ENCODE measurements around the gene HOPX.
"Not testable (repeated sequence)": the region's sequence is repeated elsewhere in the genome, so short reads cannot be mapped to it uniquely, and the experiment has no call there.

The HOPX gene, protein sequence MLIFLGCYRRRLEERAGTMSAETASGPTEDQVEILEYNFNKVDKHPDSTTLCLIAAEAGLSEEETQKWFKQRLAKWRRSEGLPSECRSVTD

DNA sequence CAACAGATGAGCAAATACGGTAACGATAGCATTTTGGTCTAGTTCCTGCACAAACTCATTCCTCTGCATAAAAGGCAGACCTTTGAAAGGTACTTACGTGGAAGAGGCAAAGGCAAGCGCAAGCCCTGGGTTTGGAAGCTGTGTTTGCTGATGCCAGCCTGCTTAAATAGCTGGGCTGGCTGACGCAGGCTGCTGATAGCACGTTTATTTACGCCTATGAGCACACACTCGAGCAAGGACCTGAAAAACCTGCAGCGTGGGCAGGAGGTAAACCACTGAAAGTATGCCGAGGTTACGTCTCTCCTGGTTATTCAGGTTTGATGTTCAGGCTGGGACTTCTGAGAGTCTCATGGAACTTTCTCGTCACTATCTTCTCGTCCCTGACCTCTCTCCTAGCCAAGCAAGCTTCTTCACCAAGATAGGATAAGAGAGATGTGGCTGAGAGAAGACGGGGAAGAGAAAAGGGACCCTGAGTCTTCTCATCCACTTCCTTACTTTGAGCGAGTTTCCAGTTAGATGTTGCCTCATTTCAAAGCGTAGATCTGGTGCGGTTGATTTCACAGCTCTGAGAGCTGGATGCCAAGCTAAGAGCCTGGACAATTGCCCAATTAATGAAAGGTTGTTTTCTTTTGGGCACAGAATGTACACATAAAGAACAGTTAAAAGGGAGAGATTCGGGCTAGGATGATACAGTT, at the start of gene HOPX:
HOPX (minus strand) TSS at position 139 of the 695 bp plus-strand sequence. CDS start 23,480 bp downstream, outside the sequence.
- peak in 3 of 4 experiments; percentile 2 to 4 (median 3) for DNase-seq

DNA sequence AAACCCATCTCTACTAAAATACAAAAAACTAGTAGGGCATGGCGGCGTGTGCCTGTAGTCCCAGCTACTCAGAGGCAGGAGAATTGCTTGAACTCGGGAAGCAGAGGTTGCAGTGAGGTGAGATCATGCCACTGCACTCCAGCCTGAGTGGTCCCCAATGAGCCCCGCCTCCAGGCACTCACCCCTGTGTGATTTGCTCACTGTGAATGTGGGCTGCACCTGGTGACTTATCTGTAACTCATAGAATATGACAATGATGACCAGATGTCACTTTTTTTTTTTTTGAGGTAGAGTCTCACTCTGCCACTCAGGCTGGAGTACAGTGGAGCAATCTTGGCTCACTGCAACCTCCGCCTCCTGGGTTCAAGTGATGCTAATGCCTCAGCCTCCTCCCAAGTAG, 49.0 kb upstream of the HOPX start:
- DNase-seq: no peak

DNA sequence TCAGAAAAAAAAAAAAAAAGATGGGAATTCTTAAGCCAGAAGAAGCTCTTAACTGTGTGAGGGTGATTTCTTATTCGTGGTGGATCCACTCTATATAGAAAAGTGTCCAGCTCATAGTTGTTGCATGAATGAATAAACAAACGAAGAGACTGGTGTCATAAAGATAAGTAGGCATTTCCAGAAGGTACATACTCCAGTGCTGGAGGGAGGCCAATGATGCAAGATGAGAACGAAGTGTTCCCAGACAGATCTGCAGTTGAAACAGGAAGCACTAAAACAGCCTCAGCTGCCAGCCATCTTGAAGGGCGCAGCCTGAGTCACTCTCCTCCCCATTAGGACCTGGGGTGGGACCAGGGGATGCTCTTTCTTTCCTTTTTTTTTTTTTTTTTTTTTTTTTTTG, 47.4 kb upstream of the HOPX start:
- DNase-seq: no peak

DNA sequence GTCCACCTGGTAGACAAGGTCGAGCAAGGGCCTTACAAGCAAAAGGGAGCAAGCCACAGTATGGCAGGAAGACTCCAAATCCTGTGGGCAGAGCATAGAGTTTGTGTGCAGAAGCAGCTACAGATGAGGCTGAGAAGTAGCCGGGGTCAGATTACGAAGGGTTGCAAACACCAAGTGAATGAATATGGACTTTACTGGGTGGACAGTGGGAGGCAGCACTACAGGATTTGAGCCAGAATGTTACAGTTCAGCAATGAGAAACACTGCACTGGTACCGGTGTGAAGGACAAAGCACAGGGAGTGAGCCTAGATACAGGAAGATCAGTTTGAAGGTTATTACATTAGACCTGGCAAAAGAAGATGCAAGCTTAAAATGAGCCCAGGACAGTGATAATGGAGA, 46.1 kb upstream of the HOPX start:
- no peak for DNase-seq

DNA sequence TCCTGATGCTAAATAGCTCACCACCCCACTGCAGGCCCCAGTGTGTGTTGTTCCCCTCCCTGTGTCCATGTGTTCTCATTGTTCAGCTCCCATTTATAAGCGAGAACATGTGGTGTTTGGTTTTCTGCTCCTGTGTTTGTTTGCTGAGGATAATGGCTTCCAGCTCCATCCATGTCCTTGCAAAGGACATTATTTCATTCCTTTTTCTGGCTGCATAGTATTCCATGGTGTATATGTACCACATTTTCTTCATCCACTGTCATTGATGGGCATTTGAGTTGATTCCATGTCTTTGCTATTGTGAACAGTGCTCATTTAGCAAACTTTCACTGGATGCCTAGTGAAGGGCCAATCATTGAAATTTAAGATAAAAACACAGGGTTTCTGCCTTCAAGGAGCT, 45.5 kb upstream of the HOPX start:
- DNase-seq: not testable (repeated sequence)

DNA sequence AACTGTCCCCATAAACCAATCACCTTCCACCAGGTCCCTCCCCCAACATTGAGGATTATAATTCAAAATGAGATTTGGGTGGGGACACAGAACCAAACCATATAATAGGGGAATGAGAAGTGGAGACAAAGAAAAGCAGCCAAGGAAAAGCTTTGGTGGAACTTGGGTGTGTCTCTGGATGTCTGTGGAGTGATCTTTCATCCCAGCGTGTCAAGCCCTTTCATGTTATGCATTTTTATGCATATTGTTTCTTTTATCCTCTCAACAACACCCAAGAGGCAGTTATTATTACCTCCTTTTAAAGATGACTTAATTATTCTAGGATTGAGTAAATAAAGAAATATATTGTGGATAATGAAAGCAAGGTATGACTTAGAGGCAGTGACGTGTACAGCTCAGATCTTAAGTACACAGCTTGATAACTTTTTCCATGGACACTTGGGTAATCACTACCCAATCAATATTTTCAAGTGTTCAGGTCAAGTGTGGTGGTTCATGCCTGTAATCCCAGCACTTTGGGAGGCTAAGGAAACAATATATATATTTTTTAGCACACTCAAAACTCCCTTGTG, 42.6 kb upstream of the HOPX start:
- DNase-seq: no peak

DNA sequence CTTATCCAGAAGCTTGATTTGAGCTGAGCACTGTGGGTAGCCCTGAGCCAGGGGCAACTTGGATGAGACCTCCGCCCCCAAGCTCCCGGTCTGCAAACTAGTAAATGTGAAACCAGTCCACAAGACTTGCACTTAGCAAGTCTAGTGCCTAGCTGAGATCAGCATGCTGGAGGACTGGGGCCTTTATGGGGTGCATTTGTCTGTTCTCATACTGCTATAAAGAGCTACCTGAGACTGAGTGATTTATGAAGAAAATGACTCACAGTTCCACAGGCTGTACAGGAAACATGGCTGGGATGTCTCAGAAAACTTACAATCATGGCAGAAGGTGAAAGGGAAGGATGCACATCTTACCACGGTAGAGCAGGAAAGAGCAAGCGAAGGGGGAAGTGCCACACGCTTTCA, 42.1 kb upstream of the HOPX start:
- DNase-seq: no peak

DNA sequence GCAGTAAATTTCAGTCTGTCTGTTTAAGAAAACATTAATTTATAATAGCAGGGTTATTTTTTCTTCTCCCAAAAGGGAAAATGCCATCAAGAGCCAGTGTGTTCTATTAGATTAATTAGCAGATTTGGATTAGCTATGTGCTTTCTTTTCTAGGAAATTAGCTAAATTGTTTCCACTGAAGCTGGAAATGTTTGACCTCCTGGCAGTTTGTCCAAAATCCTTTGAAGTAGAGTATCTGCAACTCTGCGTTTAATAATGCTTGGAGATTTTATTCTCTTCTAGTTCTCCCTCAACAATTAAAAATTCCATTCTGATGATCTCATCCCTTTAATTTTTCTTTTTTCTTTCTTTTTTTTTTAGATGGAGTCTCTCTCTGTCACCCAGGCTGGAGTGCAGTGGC, 27.1 kb upstream of the HOPX start:
- no peak for DNase-seq

DNA sequence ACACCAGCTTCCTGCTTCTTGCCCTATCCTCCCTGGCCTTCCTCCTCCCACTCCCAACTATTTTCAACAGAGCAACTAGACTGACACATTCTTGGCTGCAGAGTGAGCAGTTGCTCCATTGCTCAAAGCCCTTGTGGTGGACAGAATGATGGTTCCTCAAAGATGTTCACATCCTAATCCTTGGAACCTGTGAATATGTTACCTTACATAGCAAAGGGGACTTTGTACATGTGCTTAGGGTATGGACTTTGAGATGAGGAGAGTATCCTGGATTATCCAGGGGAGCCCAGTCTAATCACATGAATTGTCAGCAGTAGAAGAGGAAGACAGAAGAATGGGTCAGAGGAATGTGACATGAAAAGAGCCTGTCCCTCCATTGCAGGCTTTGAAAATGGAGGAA, 24.9 kb upstream of the HOPX start:
- no peak for DNase-seq

DNA sequence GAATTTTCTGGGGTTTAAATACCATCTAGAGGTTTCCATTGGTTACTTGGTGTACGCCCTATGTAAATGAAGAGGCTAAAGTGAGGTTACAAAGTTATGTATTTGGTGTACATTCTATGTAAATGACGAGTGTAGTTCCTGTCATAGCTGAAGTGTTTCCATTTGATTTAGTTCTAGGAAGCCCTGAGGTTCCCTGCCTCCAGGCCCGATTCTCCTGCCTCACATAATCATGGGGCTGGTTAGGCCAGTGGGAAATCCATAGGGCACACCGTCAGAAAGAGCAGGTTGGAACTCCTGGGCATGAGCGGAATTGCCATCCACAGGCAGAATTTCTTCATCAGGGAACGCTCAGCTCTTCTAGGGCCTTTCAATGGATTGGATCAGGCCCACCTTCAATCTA, 24.2 kb upstream of the HOPX start:
- no peak for DNase-seq

DNA sequence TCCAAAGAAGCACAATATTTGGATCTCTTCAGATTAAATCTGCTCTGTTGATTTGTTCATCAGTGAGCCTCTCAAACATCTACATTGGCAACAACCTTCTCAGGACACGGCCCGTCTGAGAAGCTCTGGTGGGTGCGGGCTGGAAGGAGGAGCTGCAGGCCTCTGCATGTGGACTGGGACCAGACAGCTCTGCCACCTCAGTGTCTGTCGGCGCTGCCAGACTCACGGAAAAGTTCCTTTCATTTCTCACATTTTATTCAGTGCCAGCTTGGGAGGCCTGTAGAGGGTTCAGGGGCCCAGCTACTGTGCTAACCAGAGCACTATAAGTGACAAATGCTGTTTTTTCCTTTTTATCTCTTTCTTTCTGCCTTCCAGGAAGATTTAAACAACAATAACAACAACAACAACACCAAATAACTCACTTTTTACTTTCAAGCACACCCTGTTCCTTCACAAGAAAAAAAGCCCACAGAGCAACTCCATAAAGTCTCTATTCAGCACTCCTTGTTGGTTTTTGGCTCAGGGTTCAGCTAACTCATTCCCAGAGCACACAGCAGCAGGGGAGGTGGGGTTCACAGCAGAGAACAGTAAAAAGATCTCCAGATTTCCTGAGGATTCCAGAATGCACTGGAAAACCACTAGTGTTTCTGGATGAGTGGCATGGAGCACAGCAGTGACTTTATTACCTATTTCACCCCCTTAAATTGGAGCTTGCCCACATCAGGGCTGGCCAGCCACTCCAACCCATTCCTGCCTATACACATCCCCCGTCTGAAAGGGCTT, 23.2 kb upstream of the HOPX start:
- DNase-seq: no peak

DNA sequence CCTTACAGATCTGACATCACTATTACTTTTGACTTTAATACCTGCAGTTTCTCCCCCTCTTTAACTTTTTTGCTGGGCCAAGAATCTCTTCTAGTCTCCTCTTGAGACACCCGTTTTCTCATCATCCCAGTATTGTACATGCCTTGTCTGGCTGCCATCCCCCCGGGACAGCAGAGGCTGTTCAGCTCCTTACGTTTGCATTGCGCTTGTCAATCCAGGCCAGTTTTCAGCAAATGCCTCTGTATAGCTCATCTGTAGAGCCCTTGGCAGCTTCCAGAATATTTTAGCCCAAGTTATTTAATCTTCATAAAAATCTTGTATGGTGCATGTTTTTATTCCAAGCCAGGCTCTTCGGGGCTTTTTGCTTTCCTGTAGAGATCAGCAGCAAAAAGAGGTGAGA, 22.3 kb upstream of the HOPX start:
- DNase-seq: no peak

DNA sequence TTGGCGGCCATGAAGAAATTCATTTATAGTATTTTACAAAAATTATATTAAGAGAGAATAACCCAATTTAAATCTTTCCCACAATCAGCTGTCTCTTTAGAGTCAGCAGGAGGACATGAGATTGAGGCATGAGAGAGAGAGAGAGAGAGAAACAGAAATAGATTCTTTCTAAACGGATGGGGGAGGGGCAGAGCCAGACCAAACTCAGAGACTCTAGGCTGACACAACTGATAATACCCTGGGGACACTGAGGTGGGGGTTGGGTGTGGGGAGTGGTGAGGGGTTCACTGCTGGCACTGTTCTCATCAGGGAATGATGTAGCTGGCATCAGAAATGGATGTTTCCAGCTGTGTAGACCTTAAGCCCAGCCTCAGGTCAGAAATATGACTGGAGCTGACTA, 20.5 kb upstream of the HOPX start:
- DNase-seq: no peak

DNA sequence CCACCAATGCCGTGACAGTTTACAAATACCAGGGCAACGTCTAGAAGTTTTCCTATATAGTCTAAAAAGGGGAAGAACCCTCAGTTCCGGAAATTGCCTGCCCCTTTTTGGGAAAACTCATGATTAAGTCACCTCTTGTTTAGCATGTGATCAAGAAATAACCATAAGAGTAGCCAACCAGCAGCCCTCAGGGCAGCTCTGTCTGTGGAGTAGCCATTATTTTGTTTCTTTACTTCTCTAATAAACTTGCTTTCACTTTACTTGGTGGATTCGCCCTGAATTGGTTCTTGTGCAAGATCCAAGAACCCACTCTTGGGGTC, 20.0 kb upstream of the HOPX start:
- DNase-seq: no peak

DNA sequence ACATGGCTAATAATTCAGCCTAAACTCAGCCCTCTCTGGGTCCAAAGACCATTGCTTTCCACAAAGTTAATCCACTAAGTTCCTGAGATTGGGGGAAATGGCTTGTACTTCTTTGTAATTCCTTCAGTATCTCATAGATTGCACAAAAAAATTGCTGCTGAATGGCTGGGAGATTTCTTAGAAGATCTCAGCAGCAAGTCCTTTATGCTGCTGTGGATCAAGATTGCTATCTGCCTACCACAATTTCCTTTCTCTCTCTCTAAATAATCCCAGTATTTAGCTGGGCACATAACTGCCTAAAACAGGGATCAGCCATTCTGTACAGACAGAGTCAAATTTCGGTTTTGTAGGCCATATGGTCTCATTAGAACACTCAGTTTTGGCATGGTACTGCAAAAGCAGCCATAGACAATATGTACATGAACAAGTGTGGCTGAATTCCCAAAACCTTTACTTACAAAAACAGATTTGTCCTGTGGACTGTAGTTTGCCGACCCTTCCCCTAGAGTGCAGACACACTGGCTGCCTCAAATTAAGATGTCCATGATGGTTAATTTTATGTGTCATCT, 18.5 kb upstream of the HOPX start:
- no peak for DNase-seq

DNA sequence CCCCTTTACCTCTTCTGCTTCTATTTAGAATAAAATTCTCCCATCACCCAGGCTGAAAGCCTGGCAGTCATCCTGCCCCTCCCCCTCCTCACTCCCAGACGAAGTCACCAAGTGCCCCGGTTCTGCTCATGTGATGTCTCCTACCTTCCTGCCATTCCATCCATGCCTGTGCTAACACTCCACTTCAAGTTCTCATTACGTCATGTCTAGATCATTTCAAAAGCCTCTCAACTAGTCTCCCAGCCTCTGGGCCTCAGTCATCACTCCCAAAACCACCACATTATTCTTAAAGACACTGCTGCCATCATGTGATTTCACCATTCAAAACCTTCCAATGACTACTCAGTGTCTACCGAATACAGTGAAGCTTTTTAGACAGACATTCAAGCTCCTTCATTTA, 17.2 kb upstream of the HOPX start:
- no peak for DNase-seq

DNA sequence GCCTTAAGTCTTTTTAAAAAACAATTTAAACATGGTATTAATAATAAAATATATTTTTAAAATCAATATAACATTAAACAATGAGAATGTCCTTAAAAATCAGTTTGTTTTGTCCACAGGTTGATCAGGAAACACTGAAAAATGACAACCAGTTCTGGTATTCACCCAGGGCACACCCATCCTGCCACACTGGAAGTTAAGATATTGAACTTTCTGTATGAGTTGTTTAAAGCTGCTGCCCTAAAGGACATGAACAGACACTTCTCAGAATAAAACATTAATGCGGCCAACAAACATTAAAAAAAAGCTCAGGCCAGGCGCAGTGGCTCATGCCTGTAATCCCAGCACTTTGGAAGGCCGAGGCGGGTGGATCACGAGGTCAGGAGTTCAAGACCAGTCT, 15.0 kb upstream of the HOPX start:
- no peak for DNase-seq

DNA sequence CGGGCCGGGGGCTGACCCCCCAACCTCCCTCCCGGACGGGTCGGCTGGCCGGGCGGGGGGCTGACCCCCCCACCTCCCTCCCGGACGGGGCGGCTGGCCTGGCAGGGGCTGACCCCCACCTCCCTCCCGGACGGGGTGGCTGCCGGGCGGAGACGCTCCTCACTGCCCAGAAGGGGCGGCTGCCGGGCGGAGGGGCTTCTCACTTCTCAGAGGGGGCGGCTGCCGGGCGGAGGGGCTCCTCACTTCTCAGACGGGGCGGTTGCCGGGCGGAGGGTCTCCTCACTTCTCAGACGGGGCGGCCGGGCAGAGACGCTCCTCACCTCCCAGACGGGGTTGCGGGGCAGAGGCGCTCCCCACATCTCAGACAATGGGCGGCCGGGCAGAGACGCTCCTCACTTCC, 12.4 kb upstream of the HOPX start:
- not testable (repeated sequence) for DNase-seq

DNA sequence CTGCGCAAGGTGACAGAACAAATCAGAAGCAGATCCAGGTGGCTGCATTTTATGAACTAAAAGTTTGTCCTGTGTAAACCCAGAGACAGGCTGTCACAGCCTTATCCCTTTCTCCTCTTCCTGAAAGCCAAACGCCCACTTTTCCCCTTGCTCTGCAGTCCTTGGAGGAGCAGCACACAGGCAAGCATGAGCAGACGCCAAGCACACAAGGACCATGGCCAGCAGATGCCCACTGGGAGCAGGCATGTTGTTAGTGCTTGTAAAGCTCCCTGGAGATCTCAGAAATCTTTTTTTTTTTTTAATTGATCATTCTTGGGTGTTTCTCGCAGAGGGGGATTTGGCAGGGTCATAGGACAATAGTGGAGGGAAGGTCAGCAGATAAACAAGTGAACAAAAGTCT, 11.5 kb upstream of the HOPX start:
- DNase-seq: no peak

DNA sequence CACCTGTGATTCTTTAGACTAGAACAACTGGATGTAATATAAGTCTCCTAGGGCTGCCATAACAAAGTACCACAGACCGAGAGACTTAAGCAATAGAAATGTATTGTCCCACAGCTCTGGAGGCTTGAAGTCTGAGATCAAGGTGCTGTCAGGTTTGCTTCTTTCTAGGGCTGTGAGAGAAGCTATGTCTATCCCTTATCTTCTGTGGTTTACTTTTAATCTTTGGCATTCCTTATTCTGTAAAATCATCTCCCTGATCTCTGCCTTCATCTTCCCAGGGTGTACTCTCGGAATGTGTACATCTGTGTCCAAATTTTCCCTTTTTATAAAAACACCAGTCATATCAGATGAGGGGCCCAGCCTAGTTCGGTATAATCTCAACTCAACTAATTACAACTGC, 10.3 kb upstream of the HOPX start:
- no peak for DNase-seq

DNA sequence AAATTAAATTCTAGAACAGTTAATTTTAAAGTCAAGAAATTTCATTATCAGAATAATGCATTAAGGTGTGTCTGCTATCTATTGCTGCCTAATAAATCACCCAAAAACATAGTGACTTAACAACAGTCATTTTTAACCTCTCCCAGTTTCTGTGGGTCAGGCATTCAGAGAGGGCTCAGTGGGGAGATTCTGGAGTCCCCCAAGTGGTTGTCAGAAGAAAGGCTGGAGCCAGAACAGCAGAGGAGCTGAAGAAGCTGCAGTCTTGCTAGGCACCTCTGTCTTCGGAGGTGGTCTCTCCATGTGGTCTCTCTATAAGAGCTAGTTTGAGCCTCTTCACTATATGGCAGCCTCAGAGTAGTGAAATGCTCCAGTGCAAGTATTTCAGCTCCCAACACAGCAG, 9.3 kb upstream of the HOPX start:
- DNase-seq: no peak

DNA sequence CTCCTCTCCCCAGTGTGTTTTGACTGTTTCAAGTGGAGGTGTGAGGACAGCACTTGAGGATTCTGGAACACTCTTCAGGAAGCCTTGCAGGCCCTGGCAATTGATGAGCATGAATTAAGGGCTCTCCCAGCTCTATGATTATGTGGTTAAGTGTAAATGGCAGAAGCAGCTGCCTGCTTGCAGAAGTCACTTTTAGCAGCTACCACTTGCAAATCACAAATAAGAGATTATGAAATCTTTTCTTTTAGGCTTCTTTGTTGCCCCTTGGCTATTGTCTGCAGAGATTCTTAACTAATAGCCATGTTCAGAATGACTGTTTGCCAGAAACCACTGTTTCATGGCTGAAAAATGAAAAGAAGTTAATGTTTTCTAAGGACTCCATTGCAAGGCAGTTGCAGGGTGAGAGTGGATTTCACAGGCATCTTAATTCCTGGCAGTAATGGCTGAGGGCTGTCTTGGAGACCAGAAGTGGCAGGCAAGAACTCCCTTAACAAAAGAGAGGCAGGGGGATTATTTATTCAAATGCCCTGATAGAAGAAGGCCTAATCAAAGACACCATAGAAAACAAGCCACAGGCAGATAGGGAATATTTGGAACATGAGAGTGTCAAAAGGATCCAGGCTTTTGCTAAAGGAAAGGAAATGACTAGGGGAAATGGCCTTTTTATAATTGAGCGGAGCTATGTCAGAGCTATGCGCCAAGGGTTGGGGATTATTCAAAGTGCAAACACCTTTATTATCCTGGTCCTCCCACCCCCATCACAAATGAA, 8.3 kb upstream of the HOPX start:
- no peak for DNase-seq

DNA sequence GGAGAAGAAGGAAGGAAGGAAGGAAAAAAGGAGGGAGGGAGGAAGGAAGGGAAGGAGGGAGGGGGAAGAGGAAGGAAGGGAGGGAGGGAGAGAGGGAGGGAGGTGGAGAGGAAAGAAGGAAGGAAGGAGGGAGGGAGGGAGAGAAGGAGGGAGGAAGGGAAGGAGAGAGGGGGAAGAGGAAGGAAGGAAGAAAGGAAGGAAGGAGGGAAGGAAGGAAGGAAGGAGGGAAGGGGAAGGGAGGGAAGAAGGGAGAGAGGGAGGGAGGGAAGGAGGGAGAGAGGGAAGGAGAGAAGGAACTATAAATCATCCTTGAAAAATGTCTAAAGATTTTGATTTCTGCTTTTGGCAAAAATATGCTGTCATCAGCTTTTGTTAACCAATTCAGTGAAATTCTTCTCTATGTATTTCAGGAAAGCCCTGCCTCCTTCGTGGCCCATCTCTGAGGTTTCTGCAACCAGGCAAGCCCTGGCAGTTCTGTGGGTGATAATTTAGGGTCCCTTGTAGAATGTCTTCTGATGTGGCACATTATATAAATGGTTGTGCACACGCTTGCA, 7.1 kb upstream of the HOPX start:
- DNase-seq: no peak

Data from activated naive CD4-positive, alpha-beta T cell (primary cell).